Measurements from ENCODE around the gene DGCR8.

The DGCR8 gene

DNA sequence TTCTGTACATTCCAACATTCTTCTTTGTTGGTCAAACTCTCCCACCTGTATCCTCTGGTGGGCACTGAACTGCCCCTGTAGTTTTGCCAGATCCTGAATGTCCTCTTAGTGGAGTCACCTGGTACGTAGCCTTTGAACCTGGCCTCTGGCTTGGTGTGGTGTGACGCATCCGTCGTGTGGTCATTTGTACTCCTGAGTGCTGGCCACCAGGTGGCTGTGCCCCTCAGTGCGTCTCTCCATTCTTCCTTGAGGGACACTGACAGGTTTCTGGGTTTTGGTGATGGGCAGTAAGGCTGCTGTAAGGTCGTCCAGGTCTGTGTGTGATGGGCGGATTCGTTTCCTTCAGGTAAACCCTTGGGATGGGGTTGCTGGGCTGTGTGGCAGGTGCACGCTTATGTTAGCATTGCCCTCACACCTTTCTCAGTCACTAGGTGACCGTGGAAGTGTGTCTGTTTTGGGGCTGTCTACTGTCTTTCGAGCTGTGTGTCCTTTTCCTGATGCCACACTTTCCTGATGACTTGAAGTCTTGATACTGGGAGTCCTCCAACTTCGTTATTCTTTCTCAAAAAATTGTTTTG, 22.3 kb downstream of the DGCR8 start:
- Histone ChIP-seq H3K4me2 (ENCODE audit: low read length) (no peak overlapping the region), H3K27me3 (ENCODE audit: control insufficient read depth, low read length) (no peaks in the 10 kb centered on the region), H3F3A (ENCODE audit: control insufficient read depth, insufficient read depth) (no peaks in the 10 kb centered on the region), H3K9me3 (ENCODE audit: control insufficient read depth, insufficient read depth, low read length) (no peaks in the 10 kb centered on the region), H3K36me3 (ENCODE audit: control insufficient read depth, low read length) (peaks cover 83% of the 10 kb centered on the region), H3K79me2 (ENCODE audit: control insufficient read depth, low read length) (peaks cover 34% of the 10 kb centered on the region), H3K9me2 (replicated peaks; ENCODE audit: control insufficient read depth, low read length) (no peaks in the 10 kb centered on the region), H3K4me1 (ENCODE audit: control insufficient read depth, low read length) (no peaks in the 10 kb centered on the region), H3K4me3 (ENCODE audit: low read length) (no peak overlapping the region), H3K27ac (ENCODE audit: low read depth, low read length) (no peak overlapping the region), H4K20me1 (ENCODE audit: control insufficient read depth, insufficient read depth, low read depth, low read length) (no peaks in the 10 kb centered on the region)
- TF ChIP-seq, protein P1, sequence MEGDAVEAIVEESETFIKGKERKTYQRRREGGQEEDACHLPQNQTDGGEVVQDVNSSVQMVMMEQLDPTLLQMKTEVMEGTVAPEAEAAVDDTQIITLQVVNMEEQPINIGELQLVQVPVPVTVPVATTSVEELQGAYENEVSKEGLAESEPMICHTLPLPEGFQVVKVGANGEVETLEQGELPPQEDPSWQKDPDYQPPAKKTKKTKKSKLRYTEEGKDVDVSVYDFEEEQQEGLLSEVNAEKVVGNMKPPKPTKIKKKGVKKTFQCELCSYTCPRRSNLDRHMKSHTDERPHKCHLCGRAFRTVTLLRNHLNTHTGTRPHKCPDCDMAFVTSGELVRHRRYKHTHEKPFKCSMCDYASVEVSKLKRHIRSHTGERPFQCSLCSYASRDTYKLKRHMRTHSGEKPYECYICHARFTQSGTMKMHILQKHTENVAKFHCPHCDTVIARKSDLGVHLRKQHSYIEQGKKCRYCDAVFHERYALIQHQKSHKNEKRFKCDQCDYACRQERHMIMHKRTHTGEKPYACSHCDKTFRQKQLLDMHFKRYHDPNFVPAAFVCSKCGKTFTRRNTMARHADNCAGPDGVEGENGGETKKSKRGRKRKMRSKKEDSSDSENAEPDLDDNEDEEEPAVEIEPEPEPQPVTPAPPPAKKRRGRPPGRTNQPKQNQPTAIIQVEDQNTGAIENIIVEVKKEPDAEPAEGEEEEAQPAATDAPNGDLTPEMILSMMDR (IDR thresholded peaks at IDR 0.05; ENCODE audit: low read depth, low read length, poor library complexity, severe bottlenecking): no peak
- TF ChIP-seq EZH2phosphoT487 (IDR thresholded peaks at IDR 0.05; ENCODE audit: borderline replicate concordance, low read length): no peak

DNA sequence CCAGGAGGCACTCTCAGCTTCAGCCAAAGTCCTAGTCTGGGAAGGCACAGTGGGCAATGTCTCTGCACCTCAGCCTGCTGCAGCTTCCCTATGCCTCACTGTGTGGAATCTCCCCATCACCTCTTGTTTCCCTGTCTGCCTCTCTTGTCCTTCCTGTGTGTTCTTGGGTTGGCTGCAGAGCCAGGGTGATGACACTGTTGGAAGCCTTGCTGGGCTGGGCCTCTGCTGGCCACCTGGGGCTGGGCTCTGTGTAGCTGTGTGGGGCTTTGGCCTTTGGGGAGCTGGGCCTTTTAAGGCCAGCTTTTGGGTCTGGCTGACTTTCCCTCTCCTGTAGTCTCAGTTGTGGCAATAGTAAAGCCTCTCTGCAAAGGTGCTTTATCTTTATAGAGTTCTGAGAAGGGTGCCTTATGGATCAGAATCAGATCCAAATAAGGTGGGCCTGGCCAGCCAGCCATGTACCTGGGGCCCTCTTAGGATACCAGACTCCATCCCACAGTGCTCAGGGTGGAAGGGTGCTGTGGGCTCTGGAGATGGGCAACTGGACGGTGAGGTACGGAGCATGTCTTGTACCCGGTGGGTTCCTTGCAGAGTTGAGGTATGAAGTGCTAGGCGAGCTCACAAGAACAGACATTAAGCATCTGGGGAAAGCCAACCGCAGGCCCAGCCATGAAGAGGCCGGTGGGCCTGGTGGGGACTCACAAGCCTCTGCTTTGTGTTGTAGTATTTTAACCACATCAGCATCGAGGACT, 25.6 kb downstream of the DGCR8 start:
- Histone ChIP-seq H3K27ac (ENCODE audit: low read depth, low read length) (no peak overlapping the region), H4K20me1 (ENCODE audit: control insufficient read depth, insufficient read depth, low read depth, low read length) (no peaks in the 10 kb centered on the region), H3K4me1 (ENCODE audit: control insufficient read depth, low read length) (no peaks in the 10 kb centered on the region), H3K79me2 (ENCODE audit: control insufficient read depth, low read length) (peaks cover 19% of the 10 kb centered on the region), H3K27me3 (ENCODE audit: control insufficient read depth, low read length) (no peaks in the 10 kb centered on the region), H3K4me2 (ENCODE audit: low read length) (no peak overlapping the region), H3K9me2 (replicated peaks; ENCODE audit: control insufficient read depth, low read length) (no peaks in the 10 kb centered on the region), H3K4me3 (ENCODE audit: low read length) (no peak overlapping the region), H3K36me3 (ENCODE audit: control insufficient read depth, low read length) (peaks cover 87% of the 10 kb centered on the region), H3F3A (ENCODE audit: control insufficient read depth, insufficient read depth) (peaks cover 8% of the 10 kb centered on the region), H3K9me3 (ENCODE audit: control insufficient read depth, insufficient read depth, low read length) (no peaks in the 10 kb centered on the region)
- TF ChIP-seq EZH2phosphoT487 (IDR thresholded peaks at IDR 0.05; ENCODE audit: borderline replicate concordance, low read length): no peak
- TF ChIP-seq, protein P1 (IDR thresholded peaks at IDR 0.05; ENCODE audit: low read depth, low read length, poor library complexity, severe bottlenecking): no peak

DNA sequence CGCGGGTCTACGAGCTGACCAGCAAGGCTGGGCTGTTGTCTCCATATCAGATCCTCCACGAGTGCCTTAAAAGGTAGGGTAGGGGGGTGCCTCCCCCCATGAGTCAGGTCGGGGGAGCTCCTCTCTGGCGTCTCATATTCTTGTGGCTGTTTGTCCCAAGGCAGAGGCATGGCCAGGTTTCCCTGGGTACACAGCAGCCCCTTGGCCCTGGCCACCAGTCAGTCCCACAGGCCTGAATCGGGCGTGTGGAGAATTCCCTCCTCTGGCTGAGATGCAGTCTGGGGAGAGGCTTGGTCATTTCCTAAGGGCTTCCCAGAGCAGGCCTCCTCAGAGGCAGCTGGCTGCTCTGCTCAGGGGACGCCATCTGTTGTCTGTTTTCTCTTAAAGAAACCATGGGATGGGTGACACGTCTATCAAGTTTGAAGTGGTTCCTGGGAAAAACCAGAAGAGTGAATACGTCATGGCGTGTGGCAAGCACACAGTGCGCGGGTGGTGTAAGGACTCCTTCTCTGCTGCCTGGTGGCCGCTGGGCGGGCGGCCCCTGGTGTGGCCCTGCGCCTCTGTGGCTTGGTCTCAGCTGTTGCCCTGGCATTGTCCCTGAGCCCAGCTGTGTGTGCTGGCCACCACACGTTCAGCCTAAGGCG, 26.3 kb downstream of the DGCR8 start:
- Histone ChIP-seq H3K27me3 (ENCODE audit: control insufficient read depth, low read length) (no peaks in the 10 kb centered on the region), H3K36me3 (ENCODE audit: control insufficient read depth, low read length) (peaks cover 87% of the 10 kb centered on the region), H4K20me1 (ENCODE audit: control insufficient read depth, insufficient read depth, low read depth, low read length) (no peaks in the 10 kb centered on the region), H3K4me1 (ENCODE audit: control insufficient read depth, low read length) (no peaks in the 10 kb centered on the region), H3K4me3 (ENCODE audit: low read length) (no peak overlapping the region), H3K4me2 (ENCODE audit: low read length) (no peak overlapping the region), H3K27ac (ENCODE audit: low read depth, low read length) (no peak overlapping the region), H3F3A (ENCODE audit: control insufficient read depth, insufficient read depth) (peaks cover 13% of the 10 kb centered on the region), H3K79me2 (ENCODE audit: control insufficient read depth, low read length) (peaks cover 16% of the 10 kb centered on the region), H3K9me3 (ENCODE audit: control insufficient read depth, insufficient read depth, low read length) (no peaks in the 10 kb centered on the region), H3K9me2 (replicated peaks; ENCODE audit: control insufficient read depth, low read length) (no peaks in the 10 kb centered on the region)
- TF ChIP-seq EZH2phosphoT487 (IDR thresholded peaks at IDR 0.05; ENCODE audit: borderline replicate concordance, low read length): no peak
- TF ChIP-seq, protein P1 (IDR thresholded peaks at IDR 0.05; ENCODE audit: low read depth, low read length, poor library complexity, severe bottlenecking): no peak

All from DOHH2 (cell line).